Progenitor cell of endocrine pancreas (in vitro differentiated cells): ENCODE measurements around the gene METTL6. TPM values are rescaled to one million over a fixed set of nuclear protein-coding genes. Genes with fewer than 3 reads are reported as not detected.

ENCODE experiments used
- DNase-seq: peaks from one replicate; pipeline ENCODE4 v3.0.0; 2021; ENCODE audit warnings: low spot score; ENCODE audit not compliant: unreplicated experiment
- H3K27ac Mint-ChIP-seq: 2 replicates; pipeline ENCODE4 v1.8.0; 2021; ENCODE audit warnings: mild to moderate bottlenecking, moderate library complexity, mixed read lengths
- H3K27me3 Mint-ChIP-seq: 2 replicates; pipeline ENCODE4 v1.8.0; 2021; ENCODE audit warnings: mixed read lengths
- H3K36me3 Mint-ChIP-seq: 2 replicates; pipeline ENCODE4 v1.8.0; 2022; ENCODE audit warnings: mixed read lengths; ENCODE audit not compliant: insufficient read depth
- H3K4me1 Mint-ChIP-seq: 2 replicates; pipeline ENCODE4 v1.8.0; 2021; ENCODE audit warnings: low read depth, mixed read lengths
- H3K4me3 Mint-ChIP-seq: 2 replicates; pipeline ENCODE4 v1.8.0; 2021; ENCODE audit warnings: low read depth, mild to moderate bottlenecking, moderate library complexity, mixed read lengths
- H3K9me3 Mint-ChIP-seq: 2 replicates; pipeline ENCODE4 v1.8.0; 2021; ENCODE audit warnings: low read depth, mixed read lengths
- total RNA-seq: library from RNA; stranded (reverse); gene quantifications from 2 replicates; pipeline ENCODE4 v1.2.1, GENCODE V29; 2021
- TF ChIP-seq, protein P1 (sequence below): fragments of 200-600 bp; sonication (generic); IDR thresholded peaks from one replicate; pipeline ENCODE4 v1.5.0; 2021; ENCODE audit warnings: antibody characterized with exemption, mild to moderate bottlenecking; ENCODE audit not compliant: unreplicated experiment

METTL6 gene
- total RNA-seq, 1 donor from 2014 or later = 28.2 TPM

GRCh38 chr3:15470261-15470660 is 42.9 kb upstream of the METTL6 start:
- Mint-ChIP-seq H3K36me3 (peaks cover 2% of the 10 kb centered on the region), H3K4me3 (no peak overlapping the region), H3K4me1 (no peaks in the 10 kb centered on the region), H3K9me3 (no peaks in the 10 kb centered on the region), H3K27ac (no peak overlapping the region), H3K27me3 (no peaks in the 10 kb centered on the region)
- no peak for DNase-seq
- TF ChIP-seq, protein P1, sequence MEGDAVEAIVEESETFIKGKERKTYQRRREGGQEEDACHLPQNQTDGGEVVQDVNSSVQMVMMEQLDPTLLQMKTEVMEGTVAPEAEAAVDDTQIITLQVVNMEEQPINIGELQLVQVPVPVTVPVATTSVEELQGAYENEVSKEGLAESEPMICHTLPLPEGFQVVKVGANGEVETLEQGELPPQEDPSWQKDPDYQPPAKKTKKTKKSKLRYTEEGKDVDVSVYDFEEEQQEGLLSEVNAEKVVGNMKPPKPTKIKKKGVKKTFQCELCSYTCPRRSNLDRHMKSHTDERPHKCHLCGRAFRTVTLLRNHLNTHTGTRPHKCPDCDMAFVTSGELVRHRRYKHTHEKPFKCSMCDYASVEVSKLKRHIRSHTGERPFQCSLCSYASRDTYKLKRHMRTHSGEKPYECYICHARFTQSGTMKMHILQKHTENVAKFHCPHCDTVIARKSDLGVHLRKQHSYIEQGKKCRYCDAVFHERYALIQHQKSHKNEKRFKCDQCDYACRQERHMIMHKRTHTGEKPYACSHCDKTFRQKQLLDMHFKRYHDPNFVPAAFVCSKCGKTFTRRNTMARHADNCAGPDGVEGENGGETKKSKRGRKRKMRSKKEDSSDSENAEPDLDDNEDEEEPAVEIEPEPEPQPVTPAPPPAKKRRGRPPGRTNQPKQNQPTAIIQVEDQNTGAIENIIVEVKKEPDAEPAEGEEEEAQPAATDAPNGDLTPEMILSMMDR = no peak

DNA sequence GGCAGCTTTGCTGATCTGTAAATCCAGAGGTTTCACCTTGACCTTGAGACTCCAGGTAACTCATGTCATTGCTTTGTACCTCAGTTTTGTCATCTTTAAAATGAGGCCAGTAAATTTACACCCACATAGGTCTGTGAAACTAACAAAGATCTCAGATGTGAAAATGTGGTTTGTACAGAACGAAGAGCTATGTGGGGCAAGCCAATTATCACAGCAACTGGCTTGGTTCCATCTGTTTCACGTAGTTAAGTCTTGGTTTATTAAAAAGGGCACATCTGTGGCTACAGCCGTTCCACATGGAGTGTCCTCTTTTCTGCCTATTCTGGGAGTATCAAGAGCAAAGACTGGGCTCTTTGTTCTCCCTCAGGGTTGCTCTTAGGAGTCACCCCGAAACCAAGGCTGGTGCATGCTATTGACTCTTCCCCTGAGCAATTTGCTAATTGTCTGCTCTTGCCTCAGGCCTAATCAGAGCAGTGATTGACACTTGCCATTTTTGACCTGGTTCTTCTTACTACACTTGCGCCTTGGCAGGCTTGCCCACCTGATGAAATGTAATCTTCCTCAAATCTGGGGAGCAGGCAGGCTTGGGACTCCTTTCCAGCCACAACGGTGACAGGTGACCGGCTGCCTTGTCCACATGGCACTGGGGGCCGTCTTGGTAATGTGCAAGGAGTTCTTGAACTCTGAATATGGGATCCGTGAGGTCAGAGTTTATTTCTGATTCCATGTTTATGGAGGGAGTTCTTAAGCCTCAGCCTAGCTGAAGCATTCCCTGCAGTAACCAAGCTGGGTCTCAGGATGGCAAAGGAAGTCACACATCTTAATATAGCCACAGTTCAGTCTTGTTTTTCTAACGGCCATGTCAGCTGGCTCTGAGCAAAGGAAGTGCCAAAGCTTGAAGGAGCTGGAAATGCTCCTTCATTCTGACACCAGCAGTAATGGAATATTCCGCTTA is 40.2 kb upstream of the METTL6 start:
- H3K27ac Mint-ChIP-seq = no peak overlapping the region

GRCh38 chr3:15465876-15466585 is 38.7 kb upstream of the METTL6 start:
- no peaks in the 10 kb centered on the region for H3K9me3 Mint-ChIP-seq
- DNase-seq = no peak
- H3K27ac Mint-ChIP-seq = no peak overlapping the region
- no peaks in the 10 kb centered on the region for H3K4me1 Mint-ChIP-seq
- H3K27me3 Mint-ChIP-seq = no peaks in the 10 kb centered on the region
- H3K4me3 Mint-ChIP-seq = no peak overlapping the region
- peaks cover 5% of the 10 kb centered on the region for H3K36me3 Mint-ChIP-seq
- TF ChIP-seq, protein P1 = no peak

More for the DNA sequence above, 40.2 kb upstream of the METTL6 start:
- Mint-ChIP-seq H3K27me3 (no peaks in the 10 kb centered on the region), H3K9me3 (no peaks in the 10 kb centered on the region), H3K4me3 (no peak overlapping the region), H3K4me1 (no peaks in the 10 kb centered on the region), H3K36me3 (peaks cover 5% of the 10 kb centered on the region)
- no peak for DNase-seq
- TF ChIP-seq, protein P1 = no peak

DNA sequence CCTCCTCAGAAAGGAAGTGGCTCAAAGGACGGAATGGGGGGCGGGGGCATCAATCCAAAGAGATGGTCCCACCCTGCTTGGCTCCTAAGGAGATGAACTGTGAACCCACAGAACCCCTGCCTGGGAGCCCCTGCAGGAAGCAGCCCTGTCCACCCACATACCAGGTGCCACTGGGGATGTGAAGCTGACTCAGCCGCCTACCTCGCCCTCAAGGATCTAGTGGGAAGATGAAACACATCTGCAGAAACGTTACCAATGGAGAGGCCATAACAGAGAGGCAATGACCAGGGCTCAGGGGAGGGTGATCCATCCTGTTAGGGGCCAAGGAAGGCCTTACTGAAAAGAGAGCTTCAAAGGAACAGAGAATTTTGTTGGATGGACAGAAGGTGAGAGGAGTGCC is 35.1 kb upstream of the METTL6 start:
- no peaks in the 10 kb centered on the region for H3K27me3 Mint-ChIP-seq
- peaks cover 3% of the 10 kb centered on the region for H3K9me3 Mint-ChIP-seq
- H3K4me1 Mint-ChIP-seq = no peaks in the 10 kb centered on the region
- peaks cover 10% of the 10 kb centered on the region for H3K36me3 Mint-ChIP-seq
- TF ChIP-seq, protein P1 = no peak
- no peak overlapping the region for H3K4me3 Mint-ChIP-seq
- H3K27ac Mint-ChIP-seq = no peak overlapping the region
- no peak for DNase-seq

- Mint-ChIP-seq H3K27ac (no peak overlapping the region), H3K27me3 (no peaks in the 10 kb centered on the region), H3K9me3 (peaks cover 3% of the 10 kb centered on the region)
Measured at GRCh38 chr3:15460891-15461531, 33.7 kb upstream of the METTL6 start.

More at GRCh38 chr3:15460891-15461531, 33.7 kb upstream of the METTL6 start:
- DNase-seq = no peak
- Mint-ChIP-seq H3K4me1 (no peaks in the 10 kb centered on the region), H3K4me3 (no peak overlapping the region), H3K36me3 (peaks cover 8% of the 10 kb centered on the region)
- TF ChIP-seq, protein P1 = no peak
